NCI-H1694 (cell line): ENCODE measurements around the gene DHX32.

Experiments used
- DNase-seq: peaks from one replicate; lab custom pipeline; 2025; lab: John Stamatoyannopoulos, UW

The DHX32 gene

DNA sequence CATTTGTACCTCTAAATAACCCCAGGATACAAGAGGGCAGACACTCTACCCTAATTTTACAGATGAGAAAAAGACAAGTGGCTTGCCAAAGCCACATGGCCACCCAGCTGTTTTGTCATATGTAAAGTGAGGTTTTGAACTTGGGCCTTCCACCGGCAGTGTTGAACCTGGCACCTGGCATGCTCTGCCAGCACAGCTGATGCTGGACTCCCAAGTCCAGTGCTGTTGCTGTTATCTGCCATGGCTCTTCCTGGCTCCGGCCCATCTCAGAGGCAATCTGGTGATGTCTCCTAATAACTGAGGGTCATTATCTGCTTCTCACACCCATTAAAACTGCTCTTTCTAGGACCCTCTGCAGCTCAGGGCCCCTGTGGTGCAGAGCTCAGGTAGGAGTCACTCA is 32.7 kb downstream of the DHX32 start:
- no peak for DNase-seq

- no peak for DNase-seq
Measured at GRCh38 chr10:125846894-125847293, 34.2 kb downstream of the DHX32 start.

GRCh38 chr10:125845617-125846016 is 35.5 kb downstream of the DHX32 start:
- no peak for DNase-seq

DNA sequence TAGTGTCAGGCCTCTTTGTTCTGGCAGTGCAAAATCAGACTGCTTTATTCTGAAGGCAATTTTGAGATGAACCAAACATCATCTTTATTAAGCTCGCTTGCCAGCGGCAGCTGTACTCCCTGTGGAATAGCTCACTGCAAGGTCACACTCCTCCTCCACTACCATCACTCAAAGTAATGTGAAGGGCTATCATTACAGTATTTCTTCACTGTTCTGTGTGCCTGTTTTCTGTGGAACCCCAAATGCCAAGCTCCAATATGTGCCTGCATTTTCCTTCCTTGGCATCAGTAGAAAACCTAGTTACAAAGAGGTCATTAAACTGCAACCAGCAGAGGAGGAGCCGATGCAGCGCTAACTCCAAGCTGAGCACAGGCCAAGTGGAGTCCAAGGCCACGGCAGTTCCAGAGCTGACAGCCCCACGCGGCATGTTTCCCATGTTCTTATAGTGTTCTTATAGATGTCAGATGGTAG is 36.3 kb downstream of the DHX32 start:
- DNase-seq, result no peak

DNA sequence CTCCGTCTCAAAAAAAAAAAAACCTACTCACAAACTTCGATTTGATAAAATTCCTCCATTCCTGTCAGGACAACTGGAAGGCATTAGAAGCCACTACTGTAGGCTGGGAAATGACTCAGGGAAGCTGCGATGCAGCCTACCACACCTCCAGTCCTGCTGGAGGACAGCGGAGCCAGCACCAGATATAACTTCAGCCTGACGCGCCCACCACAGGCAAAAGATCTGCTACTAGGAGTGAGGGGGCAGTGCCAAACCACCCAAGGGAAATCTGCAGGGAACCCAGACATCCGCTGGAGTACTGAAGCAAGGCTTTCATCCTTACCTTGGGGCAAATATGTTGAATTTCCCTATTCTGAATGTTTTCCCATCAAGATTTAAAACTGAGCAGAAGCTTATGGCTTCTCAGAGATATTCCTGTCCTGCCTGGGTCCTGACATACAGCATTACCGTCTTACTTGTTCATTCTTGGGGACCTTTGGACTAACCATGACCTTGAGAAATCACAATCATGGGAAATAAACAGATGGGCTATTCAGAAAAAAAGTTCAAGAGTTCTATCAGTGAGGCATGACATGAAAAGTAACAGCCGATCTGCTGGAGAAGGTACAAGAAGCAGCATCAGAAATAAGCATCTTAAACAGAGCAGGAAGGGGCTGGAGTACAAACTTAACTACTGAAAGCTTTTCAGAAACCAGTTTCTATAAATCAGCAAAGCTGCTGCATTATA is 37.3 kb downstream of the DHX32 start:
- DNase-seq, result no peak

- DNase-seq, result no peak
Measured at GRCh38 chr10:125840955-125841354, 40.1 kb downstream of the DHX32 start.

DNA sequence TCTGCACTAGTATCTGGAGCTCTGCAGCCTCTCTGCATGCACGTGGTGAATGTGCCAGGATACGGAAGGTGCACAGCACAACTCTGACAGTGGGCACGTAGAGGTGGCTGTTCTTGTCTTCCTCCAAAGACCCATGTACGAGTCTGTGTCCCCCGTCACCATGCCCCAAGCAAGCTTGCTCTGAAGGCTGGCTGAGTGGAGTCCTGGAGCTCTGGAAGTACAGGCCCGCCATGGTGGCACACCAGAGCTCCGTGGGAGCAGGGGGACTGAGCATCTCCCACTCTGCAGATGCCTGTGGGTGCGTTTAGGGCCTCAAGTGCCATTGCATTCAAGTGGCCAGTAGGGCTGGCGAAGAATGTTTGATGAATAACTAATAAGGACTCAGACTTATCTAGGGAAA is 40.7 kb downstream of the DHX32 start:
- DNase-seq, result no peak

GRCh38 chr10:125838802-125839575 is 42.1 kb downstream of the DHX32 start:
- no peak for DNase-seq

- DNase-seq, result no peak
Measured at GRCh38 chr10:125836746-125837145, 44.3 kb downstream of the DHX32 start.

DNA sequence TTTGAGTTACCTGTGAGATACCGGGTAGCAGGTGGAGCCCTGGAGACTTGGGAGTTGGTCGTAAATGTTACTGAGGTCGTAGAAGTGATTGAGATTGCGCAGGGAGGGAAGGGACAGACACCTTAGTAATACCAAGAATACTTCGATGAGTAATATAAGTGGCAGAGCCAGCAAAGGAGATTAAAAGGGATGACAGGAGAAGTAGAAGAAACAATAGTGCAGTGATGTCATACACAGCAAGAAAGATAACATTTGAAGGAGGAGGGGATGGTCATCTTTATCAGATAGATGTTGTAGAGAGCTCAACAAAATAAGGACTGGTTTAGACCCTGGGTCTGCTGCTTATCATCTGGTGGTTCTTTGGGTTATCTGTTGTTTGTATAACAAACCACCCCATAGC is 52.8 kb downstream of the DHX32 start:
- no peak for DNase-seq

DNA sequence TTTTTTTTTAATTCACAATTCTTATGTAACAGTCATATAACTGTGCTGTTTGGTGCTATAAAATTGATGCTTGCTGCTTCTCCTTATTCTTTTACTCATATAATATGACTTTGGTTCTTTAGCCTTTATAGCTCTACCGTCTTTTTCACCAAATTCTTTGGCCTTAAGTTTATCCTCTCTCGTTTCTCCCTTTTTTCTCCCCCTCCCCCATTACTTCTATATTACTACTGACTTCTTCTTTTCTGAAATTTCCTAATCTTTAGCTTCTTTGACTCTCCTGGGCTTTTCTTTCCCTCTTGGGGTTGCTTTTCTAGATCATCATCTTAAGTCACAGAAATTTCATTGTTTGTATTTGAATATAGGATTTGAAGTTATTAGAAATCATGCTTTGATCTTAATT is 54.0 kb downstream of the DHX32 start:
- DNase-seq, result no peak

- DNase-seq, result no peak
Measured at GRCh38 chr10:125824736-125825135, 56.4 kb downstream of the DHX32 start.

- DNase-seq, result no peak
Measured at GRCh38 chr10:125823663-125824251, 57.3 kb downstream of the DHX32 start.

DNA sequence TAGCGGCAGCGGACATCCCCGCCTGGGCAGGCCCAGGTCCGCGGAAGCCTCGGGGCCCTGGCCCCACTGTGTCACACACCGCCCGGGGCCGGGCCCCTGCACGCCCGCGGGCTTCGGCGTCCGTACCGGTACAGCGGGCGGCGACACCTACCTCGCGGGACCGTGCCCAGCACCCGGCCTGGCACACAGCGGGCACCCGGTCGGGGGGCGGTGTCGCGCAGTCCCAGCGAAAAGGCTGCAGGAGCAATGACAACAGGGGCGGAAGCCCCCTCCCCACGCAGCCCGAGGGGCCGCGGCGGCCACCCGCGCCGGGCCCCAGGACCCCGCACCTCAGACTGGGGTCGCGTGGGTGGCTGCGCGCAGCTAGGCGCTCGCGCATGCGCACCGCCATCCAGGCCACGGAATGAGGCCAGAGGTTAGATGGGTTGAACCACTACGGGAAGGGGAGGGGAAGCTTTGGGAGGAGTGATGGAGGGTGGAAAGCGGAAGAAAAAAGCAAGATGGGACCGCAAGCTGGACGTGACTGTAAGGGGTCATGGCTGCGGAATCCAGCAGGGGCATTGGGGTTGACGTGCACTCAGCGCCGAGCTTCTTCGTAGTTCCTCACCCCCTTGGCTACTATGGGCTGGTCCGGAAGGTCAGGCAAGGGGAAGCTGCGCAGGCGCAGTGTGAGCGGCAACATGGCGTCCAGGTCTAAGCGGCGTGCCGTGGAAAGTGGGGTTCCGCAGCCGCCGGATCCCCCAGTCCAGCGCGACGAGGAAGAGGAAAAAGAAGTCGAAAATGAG is 58.0 kb downstream of the DHX32 start, which contains the start of the genes BCCIP and UROS:
TSS of gene BCCIP (plus strand) at position 669 of the 785 bp plus-strand sequence. CDS start at position 681, 12 bp downstream.
TSS of gene UROS (minus strand) at position 381 of the 785 bp plus-strand sequence. CDS start 6,759 bp downstream, outside the sequence.
- peak; percentile 24 for DNase-seq

DNA sequence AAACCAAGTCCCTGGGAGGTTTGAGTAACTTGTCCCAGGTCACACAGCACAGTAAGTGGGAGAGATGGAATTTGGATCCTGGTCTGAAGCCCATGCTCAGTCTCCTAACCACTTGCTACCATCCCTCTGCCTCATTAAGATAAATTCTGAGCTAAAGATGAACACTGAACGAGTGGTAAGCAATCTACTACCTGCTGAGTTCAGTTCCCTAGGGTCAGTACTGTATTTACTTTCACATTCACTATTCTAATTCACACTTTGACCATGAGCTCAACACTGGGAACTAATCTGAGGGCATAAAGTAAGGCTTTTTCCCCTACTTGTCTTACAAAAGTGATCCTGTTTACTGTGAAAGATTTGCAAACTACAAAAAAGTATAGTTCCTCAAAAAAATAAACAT is 60.4 kb downstream of the DHX32 start:
- DNase-seq, result no peak

- no peak for DNase-seq
Measured at GRCh38 chr10:125817337-125817946, 63.6 kb downstream of the DHX32 start.

GRCh38 chr10:125816548-125816947 is 64.5 kb downstream of the DHX32 start:
- DNase-seq, result no peak

GRCh38 chr10:125815764-125816163 is 65.3 kb downstream of the DHX32 start:
- DNase-seq, result no peak

- no peak for DNase-seq
Measured at GRCh38 chr10:125812128-125812750, 68.9 kb downstream of the DHX32 start.

GRCh38 chr10:125811251-125811650 is 69.8 kb downstream of the DHX32 start:
- DNase-seq, result no peak

- no peak for DNase-seq
Measured at GRCh38 chr10:125808047-125808446, 73.0 kb downstream of the DHX32 start.
